Neural crest cell (in vitro differentiated cells): ENCODE data around the gene LRRC14B. TPM values are rescaled to one million over a fixed set of nuclear protein-coding genes. Genes with fewer than 3 reads are reported as not detected.
A peak's percentile ranks its signal among the peaks of the same experiment; 100 is the strongest.

Experiments
- DNase-seq: peaks from one replicate; pipeline ENCODE4 v3.0.0; 2021; ENCODE audit warnings: low read depth, mixed read lengths, low spot score
- H3K27ac Mint-ChIP-seq: one replicate; pipeline ENCODE4 v1.8.0; 2021; ENCODE audit warnings: mild to moderate bottlenecking, mixed read lengths; ENCODE audit not compliant: unreplicated experiment
- H3K27me3 Mint-ChIP-seq: 2 replicates; pipeline ENCODE4 v1.8.0; 2021; ENCODE audit warnings: low read depth, mild to moderate bottlenecking, mixed read lengths
- H3K36me3 Mint-ChIP-seq: 2 replicates; pipeline ENCODE4 v1.8.0; 2021; ENCODE audit warnings: low read depth, mild to moderate bottlenecking, mixed read lengths
- H3K4me1 Mint-ChIP-seq: 2 replicates; pipeline ENCODE4 v1.8.0; 2021; ENCODE audit warnings: mixed read lengths
- H3K4me3 Mint-ChIP-seq: one replicate; pipeline ENCODE4 v1.8.0; 2021; ENCODE audit warnings: mild to moderate bottlenecking, mixed read lengths
- H3K9me3 Mint-ChIP-seq: 2 replicates; pipeline ENCODE4 v1.8.0; 2021; ENCODE audit warnings: mixed read lengths
- CTCF ChIP-seq: fragments of 200-600 bp; sonication (generic); conservative IDR thresholded peaks from 2 replicates; pipeline ENCODE4 v1.5.0; 2021; ENCODE audit warnings: antibody characterized with exemption, mild to moderate bottlenecking
- total RNA-seq: library from RNA; stranded (reverse); gene quantifications from 2 replicates; pipeline ENCODE4 v1.2.1, GENCODE V29; 2021

The LRRC14B gene
- total RNA-seq, 1 donor from 2014 or later, result not detected

GRCh38 chr5:153256-153655 is 38.0 kb upstream of the LRRC14B start:
- TF ChIP-seq CTCF, result no peak
- DNase-seq, result no peak
- peaks cover 6% of the 10 kb centered on the region for H3K4me1 Mint-ChIP-seq
- H3K9me3 Mint-ChIP-seq, result peaks cover 10% of the 10 kb centered on the region
- no peak overlapping the region for H3K4me3 Mint-ChIP-seq
- H3K36me3 Mint-ChIP-seq, result peaks cover 14% of the 10 kb centered on the region
- H3K27ac Mint-ChIP-seq, result no peak overlapping the region
- H3K27me3 Mint-ChIP-seq, result no peaks in the 10 kb centered on the region

GRCh38 chr5:154236-154635 is 37.1 kb upstream of the LRRC14B start:
- Mint-ChIP-seq H3K9me3 (peaks cover 3% of the 10 kb centered on the region), H3K36me3 (peaks cover 12% of the 10 kb centered on the region), H3K4me3 (no peak overlapping the region), H3K4me1 (peaks cover 6% of the 10 kb centered on the region), H3K27ac (no peak overlapping the region), H3K27me3 (no peaks in the 10 kb centered on the region)
- TF ChIP-seq CTCF, result no peak
- DNase-seq, result no peak

- H3K9me3 Mint-ChIP-seq, result peaks cover 3% of the 10 kb centered on the region
- H3K27ac Mint-ChIP-seq, result no peak overlapping the region
- peaks cover 7% of the 10 kb centered on the region for H3K36me3 Mint-ChIP-seq
Measured at GRCh38 chr5:154826-155225, 36.5 kb upstream of the LRRC14B start.

GRCh38 chr5:155651-156410 is 35.5 kb upstream of the LRRC14B start:
- H3K36me3 Mint-ChIP-seq, result peaks cover 6% of the 10 kb centered on the region
- DNase-seq, result no peak

More at GRCh38 chr5:154826-155225, 36.5 kb upstream of the LRRC14B start:
- DNase-seq, result no peak
- Mint-ChIP-seq H3K4me1 (peaks cover 6% of the 10 kb centered on the region), H3K4me3 (no peak overlapping the region), H3K27me3 (no peaks in the 10 kb centered on the region)
- TF ChIP-seq CTCF, result no peak

GRCh38 chr5:156411-157072 is 34.8 kb upstream of the LRRC14B start:
- peaks cover 6% of the 10 kb centered on the region for H3K4me1 Mint-ChIP-seq
- no peak for TF ChIP-seq CTCF
- no peaks in the 10 kb centered on the region for H3K27me3 Mint-ChIP-seq
- H3K4me3 Mint-ChIP-seq, result no peak overlapping the region
- H3K9me3 Mint-ChIP-seq, result no peaks in the 10 kb centered on the region
- H3K36me3 Mint-ChIP-seq, result peaks cover 3% of the 10 kb centered on the region
- no peak for DNase-seq
- H3K27ac Mint-ChIP-seq, result no peak overlapping the region

More at GRCh38 chr5:155651-156410, 35.5 kb upstream of the LRRC14B start:
- H3K27ac Mint-ChIP-seq, result peak overlapping the region; percentile 39
- no peak overlapping the region for H3K4me3 Mint-ChIP-seq
- H3K27me3 Mint-ChIP-seq, result no peaks in the 10 kb centered on the region
- no peaks in the 10 kb centered on the region for H3K9me3 Mint-ChIP-seq
- TF ChIP-seq CTCF, result no peak
- peaks cover 6% of the 10 kb centered on the region for H3K4me1 Mint-ChIP-seq
